Stimulated activated CD4-positive, alpha-beta T cell treated with anti-CD3 and anti-CD28 coated beads, TNF-alpha, amount 100 ng/mL, for 48 hours (primary cell): ENCODE results near the gene TLR9.

Experiments
- DNase-seq, 3 donors: peaks; one replicate each; pipeline ENCODE4 v3.0.0-alpha.2; 2020; ENCODE audit warnings: low read depth in 3 of 3

Gene TLR9

GRCh38 chr3:52247409-52248164 is 22.1 kb upstream of the TLR9 start:
- no peak for DNase-seq

DNA sequence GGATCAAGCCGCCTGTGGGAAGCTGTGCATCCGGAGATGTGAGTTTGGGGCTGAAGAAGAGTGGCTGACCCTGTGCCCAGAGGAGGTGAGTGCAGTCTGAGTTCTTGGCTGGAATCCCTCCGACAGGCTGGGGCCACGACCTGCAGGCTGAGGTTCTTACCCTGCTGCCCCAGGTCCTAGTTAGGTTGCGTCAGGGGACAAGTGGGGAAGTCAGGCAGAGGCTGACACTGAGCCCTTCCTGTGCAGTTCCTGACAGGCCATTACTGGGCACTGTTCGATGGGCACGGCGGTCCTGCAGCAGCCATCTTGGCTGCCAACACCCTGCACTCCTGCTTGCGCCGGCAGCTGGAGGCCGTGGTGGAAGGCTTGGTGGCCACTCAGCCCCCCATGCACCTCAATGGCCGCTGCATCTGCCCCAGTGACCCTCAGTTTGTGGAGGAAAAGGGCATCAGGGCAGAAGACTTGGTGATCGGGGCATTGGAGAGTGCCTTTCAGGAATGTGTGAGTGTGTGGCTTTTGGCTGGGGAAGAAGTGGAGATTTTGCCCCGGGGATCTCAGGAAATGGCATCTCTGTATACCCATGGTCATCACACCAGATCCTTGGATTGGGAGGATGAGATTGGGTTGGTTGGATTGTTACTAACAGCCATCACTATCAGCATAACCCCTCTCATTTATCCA is 21.4 kb upstream of the TLR9 start:
- DNase-seq = no peak

DNA sequence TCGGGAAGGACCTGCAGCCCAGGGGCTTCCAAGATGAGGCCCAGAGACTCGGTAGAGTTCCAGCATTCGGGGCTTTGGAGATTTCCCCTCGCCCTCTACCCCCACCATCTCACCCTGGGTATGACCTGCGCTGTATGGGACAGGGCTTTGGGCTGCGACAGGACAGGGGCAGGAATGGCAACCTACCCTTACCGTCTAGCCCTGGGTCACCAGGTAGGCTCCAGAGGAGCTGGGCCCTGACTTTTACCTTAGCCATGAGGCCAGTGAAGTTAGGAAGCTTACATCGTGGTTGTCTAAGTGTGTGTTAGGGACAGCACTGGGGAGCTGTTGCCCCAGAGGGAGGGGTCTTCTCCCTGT is 20.8 kb upstream of the TLR9 start:
- DNase-seq = no peak

DNA sequence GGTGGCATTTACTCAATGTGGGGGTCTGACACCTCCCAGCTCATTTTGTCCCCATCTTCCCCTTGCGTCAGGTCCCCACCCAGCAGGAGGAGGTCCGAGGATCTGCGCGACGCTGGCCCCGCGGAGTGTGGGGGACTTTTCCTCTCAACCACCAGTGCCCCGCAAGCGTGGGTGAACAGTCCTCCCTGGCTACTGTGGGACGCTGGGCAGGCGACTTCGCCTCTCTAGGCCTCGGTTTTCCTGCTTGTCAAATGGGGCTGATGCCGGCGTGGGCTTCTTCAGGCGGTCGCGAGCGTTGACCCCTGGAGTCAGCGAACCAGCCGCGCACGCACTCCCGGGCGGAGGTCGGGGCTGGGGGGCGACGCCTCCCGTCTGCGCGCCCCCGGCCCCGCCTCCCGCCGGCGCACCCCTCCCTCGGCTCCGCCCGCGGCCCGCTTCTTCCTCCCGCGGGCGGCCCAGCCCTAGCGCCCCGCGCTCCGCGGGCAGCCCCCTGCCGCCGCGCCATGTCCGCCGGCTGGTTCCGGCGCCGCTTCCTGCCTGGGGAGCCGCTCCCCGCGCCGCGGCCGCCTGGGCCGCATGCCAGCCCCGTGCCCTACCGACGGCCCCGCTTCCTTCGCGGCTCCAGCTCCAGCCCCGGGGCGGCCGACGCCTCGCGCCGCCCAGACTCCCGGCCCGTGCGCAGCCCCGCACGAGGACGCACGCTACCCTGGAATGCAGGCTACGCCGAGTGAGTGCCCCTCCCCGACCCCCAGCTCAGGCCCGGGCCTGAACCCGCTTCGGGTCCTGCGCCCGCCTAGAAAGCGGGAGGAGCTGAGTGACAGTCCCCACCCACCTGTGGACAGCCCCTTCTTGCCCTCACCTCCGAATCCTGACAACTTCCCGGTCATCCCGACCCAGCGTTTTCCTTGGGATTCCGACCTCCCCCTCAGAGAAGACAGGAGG is 20.1 kb upstream of the TLR9 start, which contains the start of gene PPM1M:
Gene PPM1M (plus strand): TSS at position 438 of the 942 bp plus-strand sequence. CDS start 66 bp downstream, at position 504.
- DNase-seq = no peak

GRCh38 chr3:52243791-52244628 is 18.6 kb upstream of the TLR9 start:
- peak in 1 of 3 donors; percentile 53 for DNase-seq

- DNase-seq = no peak
Measured at GRCh38 chr3:52242039-52242438, 16.6 kb upstream of the TLR9 start.

GRCh38 chr3:52240886-52241370 is 15.5 kb upstream of the TLR9 start:
- no peak for DNase-seq

DNA sequence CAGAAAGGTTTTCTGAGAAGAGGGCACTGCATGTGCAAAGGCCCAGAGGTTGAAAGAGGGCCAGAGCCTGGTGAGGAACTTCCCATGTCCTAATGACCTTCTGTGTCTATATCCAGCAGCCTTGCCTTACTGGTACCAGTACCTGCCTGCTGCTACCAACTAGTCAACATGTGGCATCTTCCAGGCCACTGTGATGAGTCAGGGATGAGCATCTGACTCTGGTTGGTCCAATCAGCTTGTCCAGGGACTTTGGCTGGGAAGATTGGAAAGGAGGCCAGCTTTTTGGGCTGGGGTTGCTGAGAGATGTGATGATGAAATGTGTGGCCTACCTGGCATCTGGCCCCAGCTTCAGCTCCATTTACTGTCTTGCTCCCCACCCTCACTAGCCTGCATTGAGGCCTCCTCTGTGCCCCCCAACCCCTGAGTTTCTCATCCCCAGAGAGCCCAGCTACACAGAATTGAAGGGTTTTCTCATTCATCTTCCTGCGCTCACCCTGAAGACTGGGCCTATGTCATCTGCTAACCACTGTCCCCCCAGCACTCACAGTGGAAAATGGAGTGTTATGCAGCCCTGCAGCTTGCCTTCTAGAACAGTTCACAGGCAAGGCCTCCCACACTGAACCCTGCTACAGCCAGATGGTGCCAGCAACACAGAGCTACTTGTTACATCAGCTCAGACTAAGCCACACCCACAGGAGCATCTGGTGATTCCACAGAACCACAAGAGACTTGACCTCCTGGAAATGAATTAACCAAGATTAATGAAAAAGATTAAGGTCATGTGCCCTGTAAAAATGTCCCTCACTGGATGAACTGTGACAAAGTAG is 14.8 kb upstream of the TLR9 start:
- peak in 1 of 3 donors; percentile 57 for DNase-seq

GRCh38 chr3:52238761-52239701 is 13.6 kb upstream of the TLR9 start, which contains the start of gene TWF2:
Gene TWF2, minus strand, starts transcription at chr3:52239158. Its CDS starts 142 bp downstream, at chr3:52239016.
- peak; percentile 69 to 84 (median 79) for DNase-seq

- DNase-seq = no peak
Measured at GRCh38 chr3:52238193-52238760, 12.8 kb upstream of the TLR9 start.

DNA sequence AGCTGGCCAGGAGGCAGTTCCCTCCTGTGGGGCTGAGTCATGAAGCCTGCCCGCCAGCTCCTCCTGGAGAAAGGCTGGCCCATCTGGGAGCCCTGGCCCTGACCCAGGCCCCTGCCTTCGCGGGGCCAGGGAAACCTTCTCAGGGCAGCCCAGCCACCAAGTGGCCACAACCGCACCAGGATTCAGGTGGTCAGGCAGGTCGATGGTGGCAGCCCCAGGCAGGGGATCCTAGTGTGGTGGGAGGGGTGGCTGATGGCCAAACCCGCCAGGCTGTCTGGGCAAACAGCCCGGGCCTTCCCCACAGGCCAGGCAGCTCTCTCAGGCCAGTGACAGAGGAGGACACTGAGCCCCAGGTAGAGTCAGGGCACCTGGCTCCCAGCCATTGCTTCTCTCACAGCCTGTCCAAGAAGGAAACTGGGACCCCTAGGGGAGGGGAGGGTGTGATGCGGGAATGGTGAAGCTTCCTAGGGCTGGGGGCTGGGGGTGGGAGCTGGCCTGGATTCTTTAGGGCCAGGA is 12.3 kb upstream of the TLR9 start:
- DNase-seq = no peak

DNA sequence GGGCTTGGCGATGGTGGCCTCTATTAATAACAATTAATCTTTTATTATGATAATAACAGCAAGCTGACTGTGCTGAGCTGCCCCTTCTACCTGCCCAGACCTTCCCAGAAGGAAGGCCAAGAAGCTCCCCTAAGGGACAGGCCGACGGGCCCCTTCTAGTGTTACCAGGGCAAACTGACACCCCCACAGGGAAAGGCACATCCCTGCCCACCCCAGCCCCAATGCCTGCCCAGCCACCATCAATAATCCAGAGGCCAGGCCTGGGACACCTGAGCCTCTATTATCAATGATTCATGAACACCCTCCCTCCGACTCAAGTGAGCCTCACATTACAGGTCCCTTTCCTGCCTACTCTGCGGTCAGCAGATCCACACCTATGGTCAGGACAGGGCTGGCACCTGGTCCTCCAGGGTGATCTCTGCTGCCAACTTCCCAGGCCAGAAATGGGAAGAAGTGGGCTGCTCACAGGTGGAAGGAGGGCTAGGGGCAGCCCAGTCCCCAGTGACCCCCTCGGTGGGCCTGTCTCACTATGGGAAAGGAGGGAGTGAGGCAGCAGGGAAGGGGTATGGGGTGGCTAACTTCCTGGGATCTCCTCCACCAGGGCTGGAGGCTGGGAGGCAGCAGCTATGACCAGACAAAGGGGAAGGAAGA is 11.7 kb upstream of the TLR9 start:
- no peak for DNase-seq

- DNase-seq = no peak
Measured at GRCh38 chr3:52236424-52236886, 11.0 kb upstream of the TLR9 start.

GRCh38 chr3:52234516-52235447 is 9.3 kb upstream of the TLR9 start:
- DNase-seq = no peak

GRCh38 chr3:52233968-52234367 is 8.5 kb upstream of the TLR9 start:
- DNase-seq = no peak

DNA sequence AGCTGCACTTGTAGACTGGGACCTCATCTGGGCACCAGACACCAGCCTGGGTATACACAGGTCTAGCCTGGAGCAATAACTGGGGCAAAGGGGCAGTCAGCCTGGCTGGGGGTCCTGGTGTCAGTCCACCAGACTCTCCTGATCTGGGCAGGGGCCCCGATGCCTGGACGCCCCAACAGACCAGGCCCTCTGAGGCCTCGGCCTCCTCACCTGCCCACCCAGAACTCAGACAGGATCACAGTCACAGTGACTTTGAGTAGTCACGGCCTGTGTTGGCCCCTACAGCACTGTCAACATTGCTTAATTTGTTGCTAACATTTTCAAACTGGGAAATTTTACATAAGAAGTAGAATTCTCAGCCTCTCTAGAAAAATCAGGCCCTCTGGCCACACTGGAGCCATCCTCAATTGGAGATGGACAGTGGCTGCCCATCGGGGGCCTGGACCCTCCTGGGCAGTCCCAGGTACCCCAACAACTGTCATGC is 7.7 kb upstream of the TLR9 start:
- no peak for DNase-seq
